ENCODE results near the gene ANXA4.

GRCh38 chr2:69777786-69778105 lies 35.8 kb downstream of the ANXA4 start:
- TF ChIP-seq EZH2phosphoT487 (IDR thresholded peaks at IDR 0.05; ENCODE audit: borderline replicate concordance, low read length), result no peak
- no peak for TF ChIP-seq CTCF (conservative IDR thresholded peaks at IDR 0.05; ENCODE audit: low read depth, low read length)
- TF ChIP-seq EZH2 (IDR thresholded peaks at IDR 0.05; ENCODE audit: low read length, unreplicated experiment), result no peak

Data from PC-3 (cell line).